ENCODE results near the gene SPTBN1. TPM values are rescaled to one million over a fixed set of nuclear protein-coding genes. Genes with fewer than 3 reads are reported as not detected.

The SPTBN1 gene
- total and polyA plus RNA-seq, 9 of the 15 experiments (the other 6 are each of a cell fraction or from before 2014, with no cell fraction given) = 8.9 to 66.8 (median 31.4) TPM

- in situ Hi-C loops (cut with MboI) = no loop called here
- CTCF ChIA-PET (ENCODE audit: low intra/inter-chr PET ratio) = no interaction called here
- Histone ChIP-seq H3K9me3 (replicated peaks; ENCODE audit: control insufficient read depth, insufficient read depth, low read depth, low read length) (no peaks in the 10 kb centered on the region), H3K4me2 (ENCODE audit: insufficient read depth, low read length) (peak overlapping the region; percentile 24; the same call in 1 of the 2 replicates), H3K27ac (ENCODE audit: extremely low read depth, low read depth, low read length) (peak overlapping the region; percentile 64; the same call in 2 of the 3 replicates), H3K4me3 (no peak overlapping the region), H3K9ac (ENCODE audit: insufficient read depth in 1 of 2, low read depth in 2 of 2, low read length in 2 of 2) (peak overlapping the region; percentile 16 to 31; a peak in 2 of 4 replicates), H3K9me1 (ENCODE audit: control insufficient read depth, insufficient read depth, low read length) (no peaks in the 10 kb centered on the region), H4K20me1 (replicated peaks; ENCODE audit: control insufficient read depth, insufficient read depth, low read length) (no peaks in the 10 kb centered on the region), H3K79me2 (ENCODE audit: control insufficient read depth, insufficient read depth, low read length) (peaks cover 71% of the 10 kb centered on the region), H2AFZ (ENCODE audit: low read depth, low read length) (peak overlapping the region; percentile 63), H3K36me3 (ENCODE audit: control insufficient read depth, insufficient read depth, low read length) (peaks cover 17% of the 10 kb centered on the region; the same call in 1 of the 3 replicates), H3K27me3 (ENCODE audit: control insufficient read depth in 2 of 2, insufficient read depth in 2 of 2, low read length in 2 of 2) (no peaks in the 10 kb centered on the region), H3K4me1 (replicated peaks in 1 of 2; ENCODE audit: control insufficient read depth in 2 of 2, insufficient read depth in 2 of 2, low read length in 2 of 2) (peaks cover 28 to 64% of the 10 kb centered on the region in 2 experiments)
- FAIRE-seq (peak; percentile 29), ATAC-seq (peak; percentile 36), DNase-seq (ENCODE audit: extremely low read depth in 1 of 4, low spot score in 3 of 4) (peak in 2 of 4 experiments; percentile 46 to 53)
- POLR2A ChIA-PET = interaction anchor here (0.8 to 2.3 kb wide), 2 partner anchors 10 to 939 kb away, joined by 3 to 5 read pairs; no protein-coding TSS in a partner anchor
- 41% methylated on average over 14 of the region's 15 CpGs for WGBS (ENCODE audit: insufficient coverage, low coverage, missing lambda C conversion rate)
- no TSS peak for BruUV-seq (replicated peaks)
- intact Hi-C loops (cut with micrococcal nuclease) = no loop called here
- TF ChIP-seq MGA (IDR thresholded peaks at IDR 0.05) = 0 out of 2 replicates have a peak, but pooled peaks have one; percentile 17
- peak; percentile 36; the same call in 1 of the 2 replicates for TF ChIP-seq JUND (IDR thresholded peaks at IDR 0.05; ENCODE audit: borderline replicate concordance, low read depth, low read length)
- no peak for TF ChIP-seq JUND (tag; IDR thresholded peaks at IDR 0.05; ENCODE audit: borderline replicate concordance, low read depth, low read length)
- TF ChIP-seq, protein P1, sequence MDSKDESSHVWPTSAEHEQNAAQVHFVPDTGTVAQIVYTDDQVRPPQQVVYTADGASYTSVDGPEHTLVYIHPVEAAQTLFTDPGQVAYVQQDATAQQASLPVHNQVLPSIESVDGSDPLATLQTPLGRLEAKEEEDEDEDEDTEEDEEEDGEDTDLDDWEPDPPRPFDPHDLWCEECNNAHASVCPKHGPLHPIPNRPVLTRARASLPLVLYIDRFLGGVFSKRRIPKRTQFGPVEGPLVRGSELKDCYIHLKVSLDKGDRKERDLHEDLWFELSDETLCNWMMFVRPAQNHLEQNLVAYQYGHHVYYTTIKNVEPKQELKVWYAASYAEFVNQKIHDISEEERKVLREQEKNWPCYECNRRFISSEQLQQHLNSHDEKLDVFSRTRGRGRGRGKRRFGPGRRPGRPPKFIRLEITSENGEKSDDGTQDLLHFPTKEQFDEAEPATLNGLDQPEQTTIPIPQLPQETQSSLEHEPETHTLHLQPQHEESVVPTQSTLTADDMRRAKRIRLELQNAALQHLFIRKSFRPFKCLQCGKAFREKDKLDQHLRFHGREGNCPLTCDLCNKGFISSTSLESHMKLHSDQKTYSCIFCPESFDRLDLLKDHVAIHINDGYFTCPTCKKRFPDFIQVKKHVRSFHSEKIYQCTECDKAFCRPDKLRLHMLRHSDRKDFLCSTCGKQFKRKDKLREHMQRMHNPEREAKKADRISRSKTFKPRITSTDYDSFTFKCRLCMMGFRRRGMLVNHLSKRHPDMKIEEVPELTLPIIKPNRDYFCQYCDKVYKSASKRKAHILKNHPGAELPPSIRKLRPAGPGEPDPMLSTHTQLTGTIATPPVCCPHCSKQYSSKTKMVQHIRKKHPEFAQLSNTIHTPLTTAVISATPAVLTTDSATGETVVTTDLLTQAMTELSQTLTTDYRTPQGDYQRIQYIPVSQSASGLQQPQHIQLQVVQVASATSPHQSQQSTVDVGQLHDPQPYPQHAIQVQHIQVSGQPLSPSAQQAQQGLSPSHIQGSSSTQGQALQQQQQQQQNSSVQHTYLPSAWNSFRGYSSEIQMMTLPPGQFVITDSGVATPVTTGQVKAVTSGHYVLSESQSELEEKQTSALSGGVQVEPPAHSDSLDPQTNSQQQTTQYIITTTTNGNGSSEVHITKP (IDR thresholded peaks at IDR 0.05; ENCODE audit: partially characterized antibody) = peak; percentile 81
These were observed 140.1 kb downstream of the SPTBN1 start for GRCh38 chr2:54595999-54596902.

All from K562 (cell line).